ENCODE measurements around the gene NDUFB1.

Gene NDUFB1

GRCh38 chr14:92121670-92122350, at the start of gene NDUFB1, which contains the start of gene CPSF2:
Gene NDUFB1 (minus strand): TSS chr14:92121706. CDS start chr14:92117637, 4,069 bp downstream.
Gene CPSF2 (plus strand): TSS chr14:92121969. CDS start chr14:92130985, 9,016 bp downstream.
- peak; percentile 78 to 83 for DNase-seq

- DNase-seq: no peak
These were observed 43.5 kb upstream of the NDUFB1 start for GRCh38 chr14:92164958-92165357.

- no peak for DNase-seq
These were observed 40.0 kb upstream of the NDUFB1 start for GRCh38 chr14:92161521-92161920.

GRCh38 chr14:92160619-92161018, 39.1 kb upstream of the NDUFB1 start:
- no peak for DNase-seq

GRCh38 chr14:92154283-92154942, 32.9 kb upstream of the NDUFB1 start:
- no peak for DNase-seq

- no peak for DNase-seq
These were observed 32.1 kb upstream of the NDUFB1 start for GRCh38 chr14:92153581-92153980.

- no peak for DNase-seq
These were observed 23.2 kb upstream of the NDUFB1 start for GRCh38 chr14:92144708-92145107.

GRCh38 chr14:92143962-92144361, 22.5 kb upstream of the NDUFB1 start:
- DNase-seq: no peak

- no peak for DNase-seq
These were observed 21.8 kb upstream of the NDUFB1 start for GRCh38 chr14:92143309-92143708.

- no peak for DNase-seq
These were observed 13.8 kb upstream of the NDUFB1 start for GRCh38 chr14:92135269-92135668.

GRCh38 chr14:92134456-92134855, 12.9 kb upstream of the NDUFB1 start:
- no peak for DNase-seq

GRCh38 chr14:92122761-92123160, 1.3 kb upstream of the NDUFB1 start:
- DNase-seq: no peak

- peak in 1 of 2 experiments; percentile 3 for DNase-seq
These were observed 808 bp upstream of the NDUFB1 start for GRCh38 chr14:92122351-92122677.

- DNase-seq: no peak
These were observed 268 bp downstream of the NDUFB1 start for GRCh38 chr14:92121207-92121669.

- DNase-seq: no peak
These were observed 12.0 kb downstream of the NDUFB1 start for GRCh38 chr14:92109490-92109889.

GRCh38 chr14:92108345-92109254, 12.9 kb downstream of the NDUFB1 start:
- DNase-seq: peak in 1 of 2 experiments; percentile 30

GRCh38 chr14:92106143-92106926, 15.2 kb downstream of the NDUFB1 start, which contains the start of gene ATXN3:
Gene ATXN3 (minus strand): TSS chr14:92106582. CDS start chr14:92106552, 30 bp downstream.
- peak; percentile 94 to 96 for DNase-seq

- no peak for DNase-seq
These were observed 15.7 kb downstream of the NDUFB1 start for GRCh38 chr14:92105893-92106142.

- no peak for DNase-seq
These were observed 16.2 kb downstream of the NDUFB1 start for GRCh38 chr14:92105073-92105892.

GRCh38 chr14:92103363-92103989, 18.0 kb downstream of the NDUFB1 start:
- DNase-seq: no peak

- DNase-seq: no peak
These were observed 21.7 kb downstream of the NDUFB1 start for GRCh38 chr14:92099802-92100201.

Measured in stimulated activated CD4-positive, alpha-beta T cell treated with anti-CD3 and anti-CD28 coated beads, Interleukin-4, amount 100 ng/mL, for 4 hours (primary cell).